MM.1S (cell line): ENCODE results near the gene PRKAG3.

Experiments
- DNase-seq: peaks from one replicate; pipeline ENCODE4 v3.0.0-alpha.2; 2015
- H2AFZ ChIP-seq: fragments of 300-600 bp; sonication (generic); 2 replicates; pipeline ENCODE4 v1.6.0; 2016; ENCODE audit warnings: antibody characterized with exemption, low read length
- H3F3A ChIP-seq: fragments of 300-600 bp; sonication (generic); 2 replicates; pipeline ENCODE4 v1.6.1; 2016; ENCODE audit warnings: mild to moderate bottlenecking, antibody characterized with exemption, low read length, moderate library complexity, mixed read lengths; ENCODE audit not compliant: insufficient read depth
- H3K27ac ChIP-seq: fragments of 300-600 bp; sonication (generic); 2 replicates; pipeline ENCODE4 v1.5.1; 2016; ENCODE audit warnings: mild to moderate bottlenecking, low read length
- H3K27me3 ChIP-seq: fragments of 300-600 bp; sonication (generic); replicated peaks from 2 replicates; pipeline ENCODE4 v1.6.0; 2016; ENCODE audit warnings: low read length; ENCODE audit not compliant: insufficient read depth
- H3K36me3 ChIP-seq: fragments of 300-600 bp; sonication (generic); replicated peaks from 2 replicates; pipeline ENCODE4 v1.6.1; 2016; ENCODE audit warnings: mild to moderate bottlenecking, low read length, mixed read lengths; ENCODE audit not compliant: insufficient read depth
- H3K4me1 ChIP-seq: fragments of 300-600 bp; sonication (generic); 2 replicates; pipeline ENCODE4 v1.6.1; 2016; ENCODE audit warnings: low read length, mixed read lengths
- H3K4me2 ChIP-seq: fragments of 300-600 bp; sonication (generic); 2 replicates; pipeline ENCODE4 v1.6.0; 2016; ENCODE audit warnings: low read depth, low read length
- H3K4me3 ChIP-seq: fragments of 300-600 bp; sonication (generic); 2 replicates; pipeline ENCODE4 v1.5.1; 2016; ENCODE audit warnings: low read length, mixed read lengths
- H3K79me2 ChIP-seq: fragments of 300-600 bp; sonication (generic); 2 replicates; pipeline ENCODE4 v1.6.1; 2016; ENCODE audit warnings: mixed run types, low read length, mixed read lengths
- H3K9ac ChIP-seq: fragments of 300-600 bp; sonication (generic); 2 replicates; pipeline ENCODE4 v1.6.1; 2016; ENCODE audit warnings: low read length, mixed read lengths
- H3K9me2 ChIP-seq: fragments of 300-600 bp; sonication (generic); replicated peaks from 2 replicates; pipeline ENCODE4 v1.6.1; 2016; ENCODE audit warnings: mild to moderate bottlenecking, low read length, mixed read lengths; ENCODE audit not compliant: insufficient read depth
- H3K9me3 ChIP-seq: fragments of 300-600 bp; sonication (generic); replicated peaks from 2 replicates; pipeline ENCODE4 v1.6.1; 2016; ENCODE audit warnings: mild to moderate bottlenecking, low read length, mixed read lengths; ENCODE audit not compliant: insufficient read depth
- H4K20me1 ChIP-seq: fragments of 300-600 bp; sonication (generic); 2 replicates; pipeline ENCODE4 v1.6.1; 2016; ENCODE audit warnings: mild to moderate bottlenecking, low read length, moderate library complexity, mixed read lengths; ENCODE audit not compliant: insufficient read depth
- CTCF ChIP-seq: fragments of 300-600 bp; sonication (generic); IDR thresholded peaks from 2 replicates; pipeline ENCODE4 v1.5.1; 2016; ENCODE audit warnings: antibody characterized with exemption, low read length, mixed read lengths
- EZH2 ChIP-seq: fragments of 300-600 bp; sonication (generic); optimal IDR thresholded peaks from 2 replicates; pipeline ENCODE3; 2017; ENCODE audit warnings: low read depth, mild to moderate bottlenecking, antibody characterized with exemption, low read length, mixed read lengths
- EZH2phosphoT487 ChIP-seq: fragments of 300-600 bp; sonication (generic); IDR thresholded peaks from 2 replicates; pipeline ENCODE4 v1.6.1; 2018; ENCODE audit warnings: antibody characterized with exemption, low read length

PRKAG3 gene

GRCh38 chr2:218809515-218809914 lies 22.1 kb downstream of the PRKAG3 start:
- no peaks in the 10 kb centered on the region for H3K36me3 ChIP-seq
- no peaks in the 10 kb centered on the region for H3K9me2 ChIP-seq
- no peak for TF ChIP-seq EZH2phosphoT487
- TF ChIP-seq EZH2 = no peak
- TF ChIP-seq CTCF = no peak
- H3K4me1 ChIP-seq = no peaks in the 10 kb centered on the region
- no peaks in the 10 kb centered on the region for H3K9me3 ChIP-seq
- no peak overlapping the region for H3K4me3 ChIP-seq
- no peaks in the 10 kb centered on the region for H4K20me1 ChIP-seq
- no peaks in the 10 kb centered on the region for H3K27me3 ChIP-seq
- no peak for DNase-seq
- H3K79me2 ChIP-seq = no peaks in the 10 kb centered on the region
- H3K27ac ChIP-seq = no peak overlapping the region
- no peak overlapping the region for H2AFZ ChIP-seq
- no peak overlapping the region for H3K9ac ChIP-seq
- no peak overlapping the region for H3K4me2 ChIP-seq
- H3F3A ChIP-seq = no peaks in the 10 kb centered on the region

- H3K4me3 ChIP-seq = no peak overlapping the region
- no peak overlapping the region for H3K4me2 ChIP-seq
- no peaks in the 10 kb centered on the region for H3K79me2 ChIP-seq
- no peak overlapping the region for H3K9ac ChIP-seq
- no peak for DNase-seq
- no peaks in the 10 kb centered on the region for H3K4me1 ChIP-seq
- H4K20me1 ChIP-seq = no peaks in the 10 kb centered on the region
- no peaks in the 10 kb centered on the region for H3F3A ChIP-seq
- no peak for TF ChIP-seq EZH2
- TF ChIP-seq EZH2phosphoT487 = no peak
- TF ChIP-seq CTCF = no peak
- no peaks in the 10 kb centered on the region for H3K9me3 ChIP-seq
- no peak overlapping the region for H2AFZ ChIP-seq
- H3K27me3 ChIP-seq = no peaks in the 10 kb centered on the region
- H3K9me2 ChIP-seq = no peaks in the 10 kb centered on the region
- no peaks in the 10 kb centered on the region for H3K36me3 ChIP-seq
- no peak overlapping the region for H3K27ac ChIP-seq
These were observed 24.0 kb downstream of the PRKAG3 start for GRCh38 chr2:218807626-218808025.

- Histone ChIP-seq H3K36me3 (no peaks in the 10 kb centered on the region), H4K20me1 (no peaks in the 10 kb centered on the region), H2AFZ (no peak overlapping the region), H3F3A (no peaks in the 10 kb centered on the region), H3K9me3 (no peaks in the 10 kb centered on the region), H3K4me1 (no peaks in the 10 kb centered on the region), H3K9me2 (no peaks in the 10 kb centered on the region), H3K79me2 (no peaks in the 10 kb centered on the region), H3K4me2 (no peak overlapping the region), H3K27me3 (no peaks in the 10 kb centered on the region), H3K27ac (no peak overlapping the region), H3K4me3 (no peak overlapping the region), H3K9ac (no peak overlapping the region)
- no peak for DNase-seq
- TF ChIP-seq CTCF = no peak
- no peak for TF ChIP-seq EZH2
- no peak for TF ChIP-seq EZH2phosphoT487
These were observed 25.1 kb downstream of the PRKAG3 start for GRCh38 chr2:218806346-218806978.
